Hematopoietic multipotent progenitor cell treated with erythropoietin and hydrocortisone succinate and interleukin-3 and kit ligand, for 15 days (in vitro differentiated cells): ENCODE measurements around the gene RIPOR1.
"Not testable (repeated sequence)": the region's sequence is repeated elsewhere in the genome, so short reads cannot be mapped to it uniquely, and the experiment has no call there.

Experiments
- DNase-seq: peaks from one replicate; pipeline ENCODE4 v3.0.0-alpha.2; 2015; ENCODE audit warnings: low spot score

Gene RIPOR1

GRCh38 chr16:67517661-67518423 is 10.8 kb upstream of the RIPOR1 start:
- no peak for DNase-seq

- DNase-seq, result no peak
These were observed 10.0 kb upstream of the RIPOR1 start for GRCh38 chr16:67518676-67519075.

- DNase-seq, result no peak
These were observed 9.4 kb upstream of the RIPOR1 start for GRCh38 chr16:67519242-67519641.

GRCh38 chr16:67521095-67521804 is 7.4 kb upstream of the RIPOR1 start:
- DNase-seq, result peak; percentile 97

- DNase-seq, result no peak
These were observed 3.3 kb upstream of the RIPOR1 start for GRCh38 chr16:67525176-67525860.

- peak; percentile 55 for DNase-seq
These were observed 2.4 kb upstream of the RIPOR1 start for GRCh38 chr16:67526149-67526791.

GRCh38 chr16:67528870-67529581 is 397 bp downstream of the RIPOR1 start:
- DNase-seq, result peak; percentile 42

- DNase-seq, result peak; percentile 47
These were observed 968 bp downstream of the RIPOR1 start for GRCh38 chr16:67529582-67530012.

GRCh38 chr16:67530013-67530939 is 1.6 kb downstream of the RIPOR1 start:
- peak; percentile 34 for DNase-seq

GRCh38 chr16:67531247-67531646 is 2.6 kb downstream of the RIPOR1 start:
- no peak for DNase-seq

GRCh38 chr16:67533024-67533560 is 4.5 kb downstream of the RIPOR1 start:
- peak; percentile 88 for DNase-seq

GRCh38 chr16:67533987-67534386 is 5.4 kb downstream of the RIPOR1 start:
- DNase-seq, result not testable (repeated sequence)

GRCh38 chr16:67534431-67534830 is 5.8 kb downstream of the RIPOR1 start:
- DNase-seq, result peak; percentile 32

GRCh38 chr16:67535201-67535600 is 6.6 kb downstream of the RIPOR1 start:
- DNase-seq, result no peak

- DNase-seq, result no peak
These were observed 8.6 kb downstream of the RIPOR1 start for GRCh38 chr16:67537270-67537635.

- no peak for DNase-seq
These were observed 9.3 kb downstream of the RIPOR1 start for GRCh38 chr16:67537636-67538591.

GRCh38 chr16:67538666-67539101 is 10.1 kb downstream of the RIPOR1 start:
- no peak for DNase-seq

- no peak for DNase-seq
These were observed 10.6 kb downstream of the RIPOR1 start for GRCh38 chr16:67539271-67539670.
